Measurements from ENCODE around the gene CNTNAP2.

Gene CNTNAP2

GRCh38 chr7:147432079-147432478 lies 1315.5 kb downstream of the CNTNAP2 start:
- DNase-seq, result no peak

- no peak for DNase-seq
These were observed 1316.0 kb downstream of the CNTNAP2 start for GRCh38 chr7:147432576-147432975.

GRCh38 chr7:147436718-147437117 lies 1320.1 kb downstream of the CNTNAP2 start:
- DNase-seq, result no peak

GRCh38 chr7:147438216-147438615 lies 1321.6 kb downstream of the CNTNAP2 start:
- no peak for DNase-seq

GRCh38 chr7:147443942-147444341 lies 1327.3 kb downstream of the CNTNAP2 start:
- DNase-seq, result no peak

GRCh38 chr7:147452816-147453215 lies 1336.2 kb downstream of the CNTNAP2 start:
- DNase-seq, result no peak

GRCh38 chr7:147465223-147465622 lies 1348.6 kb downstream of the CNTNAP2 start:
- DNase-seq, result no peak

- DNase-seq, result no peak
These were observed 1356.0 kb downstream of the CNTNAP2 start for GRCh38 chr7:147472556-147472955.

GRCh38 chr7:147474862-147475261 lies 1358.3 kb downstream of the CNTNAP2 start:
- DNase-seq, result no peak

- no peak for DNase-seq
These were observed 1360.9 kb downstream of the CNTNAP2 start for GRCh38 chr7:147477526-147477925.

- DNase-seq, result no peak
These were observed 1362.2 kb downstream of the CNTNAP2 start for GRCh38 chr7:147478796-147479195.

- DNase-seq, result no peak
These were observed 1367.2 kb downstream of the CNTNAP2 start for GRCh38 chr7:147483634-147484292.

GRCh38 chr7:147485660-147486210 lies 1369.1 kb downstream of the CNTNAP2 start:
- no peak for DNase-seq

- DNase-seq, result no peak
These were observed 1376.0 kb downstream of the CNTNAP2 start for GRCh38 chr7:147492606-147493005.

- no peak for DNase-seq
These were observed 1379.6 kb downstream of the CNTNAP2 start for GRCh38 chr7:147496209-147496608.

GRCh38 chr7:147497246-147497645 lies 1380.6 kb downstream of the CNTNAP2 start:
- no peak for DNase-seq

GRCh38 chr7:147498081-147498480 lies 1381.5 kb downstream of the CNTNAP2 start:
- DNase-seq, result no peak

- no peak for DNase-seq
These were observed 1392.5 kb downstream of the CNTNAP2 start for GRCh38 chr7:147509035-147509501.

- DNase-seq, result no peak
These were observed 1393.1 kb downstream of the CNTNAP2 start for GRCh38 chr7:147509541-147510200.

- DNase-seq, result no peak
These were observed 1393.6 kb downstream of the CNTNAP2 start for GRCh38 chr7:147510201-147510542.

GRCh38 chr7:147510923-147511322 lies 1394.3 kb downstream of the CNTNAP2 start:
- DNase-seq, result no peak

- no peak for DNase-seq
These were observed 1396.8 kb downstream of the CNTNAP2 start for GRCh38 chr7:147513451-147513850.

GRCh38 chr7:147516391-147516790 lies 1399.8 kb downstream of the CNTNAP2 start:
- DNase-seq, result no peak

GRCh38 chr7:147519062-147519461 lies 1402.5 kb downstream of the CNTNAP2 start:
- no peak for DNase-seq
